Panc1 (cell line): Measurements from ENCODE around the gene CCNL2. TPM values are rescaled to one million over a fixed set of nuclear protein-coding genes. Genes with fewer than 3 reads are reported as not detected.
A peak's percentile ranks its signal among the peaks of the same experiment; 100 is the strongest.

ENCODE experiments used
- ATAC-seq: fragments of 200-7000 bp; cut with Tn5 transposase; 2 replicates; pipeline ENCODE4 v1.9.1; 2020; ENCODE audit warnings: mild to moderate bottlenecking, moderate library complexity
- BruUV-seq: library from RNA; stranded (reverse); fragments of 400-500 nt; replicated peaks from 2 replicates; lab custom pipeline; 2021; lab: Mats Ljungman, UMichigan
- CTCF ChIA-PET: fragments of 300-600 bp; sonication (Branson Sonifier 250); formaldehyde crosslinking; loops from one replicate; lab custom pipeline; 2022; ENCODE audit warnings: antibody characterized with exemption; lab: Charles Lee
- POLR2A ChIA-PET: fragments of 300-600 bp; sonication (Branson Sonifier 250); formaldehyde crosslinking; loops from one replicate; lab custom pipeline; 2022; ENCODE audit warnings: antibody characterized with exemption; lab: Charles Lee
- DNase-seq: peaks from one replicate; pipeline ENCODE4 v3.0.0-alpha.2; 2010; ENCODE audit warnings: low read depth, low spot score
- H3K27ac ChIP-seq: 2 replicates; pipeline ENCODE4 v1.5.1; 2011; ENCODE audit warnings: mild to moderate bottlenecking, low read length, inconsistent platforms
- H3K27me3 ChIP-seq: fragments of 200-500 bp; sonication (Bioruptor generic); 2 replicates; pipeline ENCODE4 v1.6.0; 2014; ENCODE audit warnings: low read length, inconsistent platforms; ENCODE audit not compliant: control insufficient read depth, insufficient read depth
- H3K36me3 ChIP-seq: fragments of 200-500 bp; sonication (Bioruptor generic); 2 replicates; pipeline ENCODE4 v1.5.1; 2014; ENCODE audit warnings: inconsistent platforms, mild to moderate bottlenecking, low read length, moderate library complexity; ENCODE audit not compliant: control insufficient read depth, insufficient read depth
- H3K4me1 ChIP-seq: 2 replicates; pipeline ENCODE4 v1.5.1; 2011; ENCODE audit warnings: inconsistent platforms, mild to moderate bottlenecking, low read length, moderate library complexity; ENCODE audit not compliant: control insufficient read depth, insufficient read depth
- H3K4me3 ChIP-seq, 2 experiments: 2 replicates each; pipeline ENCODE4 v1.5.1; 2011 to 2012; ENCODE audit warnings: low read depth in 2 of 2, low read length in 2 of 2, mild to moderate bottlenecking in 2 of 2, inconsistent platforms in 1 of 2, moderate library complexity in 1 of 2
- H3K9me3 ChIP-seq: fragments of 200-500 bp; sonication (Bioruptor generic); 2 replicates; pipeline ENCODE4 v1.5.1; 2014; ENCODE audit warnings: low read depth, mild to moderate bottlenecking, inconsistent platforms, low read length, moderate library complexity; ENCODE audit not compliant: control insufficient read depth, insufficient read depth
- POLR2AphosphoS5 ChIP-seq: IDR thresholded peaks from 2 replicates; pipeline ENCODE4 v1.6.1; 2012; ENCODE audit warnings: mild to moderate bottlenecking, low read depth, low read length, moderate library complexity
- SIN3A ChIP-seq: IDR thresholded peaks from 2 replicates; pipeline ENCODE4 v1.6.1; 2012; ENCODE audit warnings: low read depth, mild to moderate bottlenecking, low read length, moderate library complexity, borderline replicate concordance; ENCODE audit not compliant: insufficient read depth
- TCF7L2 ChIP-seq: IDR thresholded peaks from 2 replicates; pipeline ENCODE4 v1.6.1; 2011; ENCODE audit warnings: mild to moderate bottlenecking, low read depth, low read length, inconsistent platforms
- in situ Hi-C: cut with HindIII; loops from 2 replicates; pipeline ENCODE4 v1.10.0; 2016; ENCODE audit warnings: low sequenced_read_pairs, low pct_unique_long_range_greater_than_20kb
- intact Hi-C: fragments of 100-400 bp; cut with micrococcal nuclease; formaldehyde crosslinking; loops from one replicate; pipeline ENCODE4 v1.10.0; 2022; ENCODE audit not compliant: unreplicated experiment
- total RNA-seq: library from RNA; stranded (reverse); gene quantifications from one replicate; pipeline ENCODE4 v1.2.1, GENCODE V29; 2021; ENCODE audit not compliant: unreplicated experiment
- TF ChIP-seq, protein P1 (sequence below): fragments of 450-650 bp; IDR thresholded peaks from 2 replicates; pipeline ENCODE4 v1.5.1; 2017; ENCODE audit warnings: mild to moderate bottlenecking
- TF ChIP-seq, protein P2 (sequence below), 2 experiments: IDR thresholded peaks; 2 replicates each; pipeline ENCODE4 v1.6.1; 2011 to 2012; ENCODE audit warnings: low read depth in 2 of 2, control low read depth in 1 of 2, low read length in 1 of 2, mild to moderate bottlenecking in 1 of 2, moderate library complexity in 1 of 2; ENCODE audit not compliant: insufficient read depth in 1 of 2

Gene CCNL2
- total RNA-seq, 1 experiment from 2014 or later: 297 TPM

DNA sequence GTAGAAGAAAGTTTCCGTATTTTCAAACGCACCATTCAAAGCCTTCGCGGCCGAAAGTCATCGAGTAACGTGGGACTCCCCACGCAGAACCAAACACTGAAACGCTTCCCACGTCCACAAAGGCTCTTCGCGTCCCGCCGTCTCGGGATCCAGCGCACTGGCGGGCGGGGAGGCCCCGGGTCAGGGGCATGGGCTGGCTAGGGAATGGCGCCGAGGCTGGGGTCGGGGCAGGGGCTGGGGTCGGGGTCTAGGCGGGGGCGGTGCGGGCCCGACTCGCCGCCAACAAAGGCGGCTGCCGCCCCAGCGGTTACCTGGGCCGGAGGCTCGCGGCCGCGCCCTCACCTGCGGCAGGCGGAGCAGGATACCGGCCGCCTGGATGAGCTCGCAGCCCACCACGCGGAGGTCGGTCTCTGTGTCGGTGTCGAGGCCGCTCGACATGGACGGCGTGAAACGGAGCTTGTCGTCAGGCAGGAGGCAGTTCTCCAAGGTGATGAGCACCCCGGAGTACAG is 403 bp downstream of the CCNL2 start:
- H3K4me1 ChIP-seq: peaks cover 44% of the 10 kb centered on the region
- ATAC-seq: no peak
- H3K9me3 ChIP-seq: no peaks in the 10 kb centered on the region
- peaks cover 7% of the 10 kb centered on the region for H3K36me3 ChIP-seq
- TF ChIP-seq, protein P1, sequence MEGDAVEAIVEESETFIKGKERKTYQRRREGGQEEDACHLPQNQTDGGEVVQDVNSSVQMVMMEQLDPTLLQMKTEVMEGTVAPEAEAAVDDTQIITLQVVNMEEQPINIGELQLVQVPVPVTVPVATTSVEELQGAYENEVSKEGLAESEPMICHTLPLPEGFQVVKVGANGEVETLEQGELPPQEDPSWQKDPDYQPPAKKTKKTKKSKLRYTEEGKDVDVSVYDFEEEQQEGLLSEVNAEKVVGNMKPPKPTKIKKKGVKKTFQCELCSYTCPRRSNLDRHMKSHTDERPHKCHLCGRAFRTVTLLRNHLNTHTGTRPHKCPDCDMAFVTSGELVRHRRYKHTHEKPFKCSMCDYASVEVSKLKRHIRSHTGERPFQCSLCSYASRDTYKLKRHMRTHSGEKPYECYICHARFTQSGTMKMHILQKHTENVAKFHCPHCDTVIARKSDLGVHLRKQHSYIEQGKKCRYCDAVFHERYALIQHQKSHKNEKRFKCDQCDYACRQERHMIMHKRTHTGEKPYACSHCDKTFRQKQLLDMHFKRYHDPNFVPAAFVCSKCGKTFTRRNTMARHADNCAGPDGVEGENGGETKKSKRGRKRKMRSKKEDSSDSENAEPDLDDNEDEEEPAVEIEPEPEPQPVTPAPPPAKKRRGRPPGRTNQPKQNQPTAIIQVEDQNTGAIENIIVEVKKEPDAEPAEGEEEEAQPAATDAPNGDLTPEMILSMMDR: no peak
- no peak for TF ChIP-seq TCF7L2
- no peak for TF ChIP-seq POLR2AphosphoS5
- no peak for TF ChIP-seq SIN3A
- TF ChIP-seq, protein P2, sequence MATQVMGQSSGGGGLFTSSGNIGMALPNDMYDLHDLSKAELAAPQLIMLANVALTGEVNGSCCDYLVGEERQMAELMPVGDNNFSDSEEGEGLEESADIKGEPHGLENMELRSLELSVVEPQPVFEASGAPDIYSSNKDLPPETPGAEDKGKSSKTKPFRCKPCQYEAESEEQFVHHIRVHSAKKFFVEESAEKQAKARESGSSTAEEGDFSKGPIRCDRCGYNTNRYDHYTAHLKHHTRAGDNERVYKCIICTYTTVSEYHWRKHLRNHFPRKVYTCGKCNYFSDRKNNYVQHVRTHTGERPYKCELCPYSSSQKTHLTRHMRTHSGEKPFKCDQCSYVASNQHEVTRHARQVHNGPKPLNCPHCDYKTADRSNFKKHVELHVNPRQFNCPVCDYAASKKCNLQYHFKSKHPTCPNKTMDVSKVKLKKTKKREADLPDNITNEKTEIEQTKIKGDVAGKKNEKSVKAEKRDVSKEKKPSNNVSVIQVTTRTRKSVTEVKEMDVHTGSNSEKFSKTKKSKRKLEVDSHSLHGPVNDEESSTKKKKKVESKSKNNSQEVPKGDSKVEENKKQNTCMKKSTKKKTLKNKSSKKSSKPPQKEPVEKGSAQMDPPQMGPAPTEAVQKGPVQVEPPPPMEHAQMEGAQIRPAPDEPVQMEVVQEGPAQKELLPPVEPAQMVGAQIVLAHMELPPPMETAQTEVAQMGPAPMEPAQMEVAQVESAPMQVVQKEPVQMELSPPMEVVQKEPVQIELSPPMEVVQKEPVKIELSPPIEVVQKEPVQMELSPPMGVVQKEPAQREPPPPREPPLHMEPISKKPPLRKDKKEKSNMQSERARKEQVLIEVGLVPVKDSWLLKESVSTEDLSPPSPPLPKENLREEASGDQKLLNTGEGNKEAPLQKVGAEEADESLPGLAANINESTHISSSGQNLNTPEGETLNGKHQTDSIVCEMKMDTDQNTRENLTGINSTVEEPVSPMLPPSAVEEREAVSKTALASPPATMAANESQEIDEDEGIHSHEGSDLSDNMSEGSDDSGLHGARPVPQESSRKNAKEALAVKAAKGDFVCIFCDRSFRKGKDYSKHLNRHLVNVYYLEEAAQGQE (IDR thresholded peaks at IDR 0.05; ENCODE audit: insufficient read depth in 1 of 2, low read depth in 2 of 2, low read length in 1 of 2): no peak
- ChIA-PET CTCF (interaction anchor here (0.6 to 0.9 kb wide), 2 partner anchors 33 to 75 kb away, joined by 4 read pairs; no protein-coding TSS in a partner anchor), POLR2A (interaction anchor here (0.9 kb wide), 1 partner anchor 23 kb away, joined by 6 read pairs; the partner anchor contains the start of gene AURKAIP1)
- intact Hi-C loops: no loop called here
- H3K27me3 ChIP-seq: no peaks in the 10 kb centered on the region
- BruUV-seq: no TSS peak
- no peak for DNase-seq
- H3K4me3 ChIP-seq: peak overlapping the region; percentile 93 to 100
- H3K27ac ChIP-seq: peak overlapping the region; percentile 95
- in situ Hi-C loops: no loop called here

DNA sequence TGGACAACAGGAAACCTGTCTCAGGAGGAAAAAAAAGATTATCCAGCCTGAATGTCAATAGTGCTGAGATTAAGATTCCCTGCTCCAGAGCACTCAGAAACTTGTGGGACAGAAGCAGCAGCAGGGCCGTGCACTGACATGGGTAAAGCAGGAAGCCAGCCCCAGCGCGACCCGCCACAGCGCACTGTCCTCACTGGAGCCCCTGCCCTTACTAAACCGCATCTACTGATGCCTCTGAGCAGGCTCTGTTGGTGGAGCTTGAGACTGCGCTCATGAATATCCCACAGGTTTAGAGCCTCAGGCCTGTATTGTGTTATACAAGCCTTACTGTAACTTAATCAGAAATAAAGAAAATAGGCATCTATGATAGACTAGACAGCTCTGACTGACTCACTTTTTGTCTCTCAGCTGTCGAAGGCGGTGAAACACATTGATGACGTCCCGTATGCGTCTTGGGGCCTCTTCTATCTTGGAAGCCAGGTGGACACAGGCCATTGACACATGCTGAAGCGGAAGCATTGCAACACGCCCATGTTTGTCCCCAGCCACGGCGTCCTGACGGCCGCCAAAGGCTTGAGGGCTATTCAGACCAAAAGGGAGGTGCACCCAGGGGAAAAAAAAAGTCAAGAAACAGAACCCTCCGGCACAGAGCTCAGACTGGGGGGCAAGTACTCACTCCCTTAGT is 1.2 kb downstream of the CCNL2 start:
- no peak for TF ChIP-seq POLR2AphosphoS5
- TF ChIP-seq, protein P1: no peak
- TF ChIP-seq, protein P2 (IDR thresholded peaks at IDR 0.05; ENCODE audit: insufficient read depth in 1 of 2, low read depth in 2 of 2, low read length in 1 of 2): no peak
- TF ChIP-seq SIN3A: no peak
- TF ChIP-seq TCF7L2: no peak
- ChIA-PET CTCF (no interaction called here), POLR2A (no interaction called here)
- intact Hi-C loops (no loop called here), in situ Hi-C loops (no loop called here)
- no peak for ATAC-seq
- Histone ChIP-seq H3K36me3 (peaks cover 7% of the 10 kb centered on the region), H3K27ac (peak overlapping the region; percentile 95), H3K4me3 (peak overlapping the region; percentile 93 to 100), H3K9me3 (no peaks in the 10 kb centered on the region), H3K27me3 (no peaks in the 10 kb centered on the region), H3K4me1 (peaks cover 37% of the 10 kb centered on the region)
- TSS peak; percentile 68 for BruUV-seq
- no peak for DNase-seq
